ENCODE data around the gene ASB17.
"Not testable (repeated sequence)": the region's sequence is repeated elsewhere in the genome, so short reads cannot be mapped to it uniquely, and the experiment has no call there.

Gene ASB17, protein sequence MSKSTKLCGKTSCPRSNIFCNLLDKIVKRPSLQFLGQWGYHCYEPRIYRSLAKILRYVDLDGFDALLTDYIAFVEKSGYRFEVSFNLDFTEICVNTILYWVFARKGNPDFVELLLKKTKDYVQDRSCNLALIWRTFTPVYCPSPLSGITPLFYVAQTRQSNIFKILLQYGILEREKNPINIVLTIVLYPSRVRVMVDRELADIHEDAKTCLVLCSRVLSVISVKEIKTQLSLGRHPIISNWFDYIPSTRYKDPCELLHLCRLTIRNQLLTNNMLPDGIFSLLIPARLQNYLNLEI

DNA sequence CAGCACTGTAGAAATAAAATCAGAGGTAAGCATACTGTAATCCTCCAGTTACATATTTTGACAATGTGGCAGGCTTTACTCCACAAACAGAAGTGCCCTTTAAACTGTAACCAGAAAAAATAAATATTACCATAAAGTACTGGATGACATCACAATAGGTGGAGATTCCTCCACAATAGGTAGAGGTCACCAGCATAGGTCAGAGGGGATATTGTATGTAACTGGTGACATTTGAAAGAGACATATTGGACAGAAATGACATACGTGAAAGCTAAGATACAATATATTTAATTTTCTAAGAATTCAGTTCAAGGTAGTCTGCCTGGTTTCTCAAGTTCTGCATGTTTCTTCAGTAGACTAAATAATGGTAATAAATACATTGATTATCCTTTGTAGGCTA, at the start of gene ASB17:
Gene ASB17, minus strand, starts transcription at position 101 of the 400 bp plus-strand sequence. CDS start 113 bp downstream, outside the sequence.
- no peak for DNase-seq (ENCODE audit: low read depth in 3 of 3, low spot score in 1 of 3)

DNA sequence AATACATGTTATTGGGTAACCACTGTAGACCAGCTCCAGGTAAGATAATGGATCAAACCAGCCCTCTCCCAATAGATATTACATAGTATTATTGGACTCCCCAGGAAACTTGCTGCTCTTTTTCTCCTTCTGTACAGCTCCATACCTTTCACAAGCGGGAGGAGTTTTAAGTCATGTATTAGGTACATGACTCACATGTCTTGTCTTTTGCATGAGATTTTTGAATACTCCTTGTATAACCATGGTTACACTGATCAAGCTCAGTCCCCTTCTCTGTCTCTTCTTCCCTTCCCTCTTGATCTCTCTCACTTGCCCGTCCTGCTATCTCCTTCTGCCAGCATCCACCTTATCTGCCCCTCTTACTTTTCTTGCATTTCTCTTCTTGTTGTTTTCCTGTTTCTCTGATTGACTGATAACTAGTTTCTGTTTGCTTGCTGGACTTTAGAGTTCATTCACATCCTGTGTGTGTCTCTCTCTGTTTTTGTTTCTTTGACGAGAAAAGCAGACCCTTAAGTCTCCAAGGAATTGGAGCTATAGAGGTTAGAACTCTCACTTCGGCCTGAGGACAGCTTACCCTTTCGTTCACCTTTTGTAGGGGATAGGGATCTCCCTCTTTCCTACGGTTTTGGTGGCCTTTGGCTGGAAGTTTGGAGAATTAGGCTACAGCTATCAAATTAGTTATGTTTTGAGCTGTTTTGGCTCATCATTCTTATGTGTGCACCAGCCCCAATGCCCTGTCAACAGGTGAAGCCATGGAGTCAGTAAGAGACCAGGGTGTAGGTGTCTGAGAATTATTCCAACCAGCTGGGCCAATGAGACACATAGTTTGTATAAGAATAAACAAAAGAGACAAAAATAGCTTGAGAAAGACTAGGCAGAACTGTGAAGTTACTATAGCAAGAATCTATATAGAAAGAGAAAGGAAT, 49.0 kb upstream of the ASB17 start:
- DNase-seq (ENCODE audit: low read depth in 3 of 3, low spot score in 1 of 3), result no peak

DNA sequence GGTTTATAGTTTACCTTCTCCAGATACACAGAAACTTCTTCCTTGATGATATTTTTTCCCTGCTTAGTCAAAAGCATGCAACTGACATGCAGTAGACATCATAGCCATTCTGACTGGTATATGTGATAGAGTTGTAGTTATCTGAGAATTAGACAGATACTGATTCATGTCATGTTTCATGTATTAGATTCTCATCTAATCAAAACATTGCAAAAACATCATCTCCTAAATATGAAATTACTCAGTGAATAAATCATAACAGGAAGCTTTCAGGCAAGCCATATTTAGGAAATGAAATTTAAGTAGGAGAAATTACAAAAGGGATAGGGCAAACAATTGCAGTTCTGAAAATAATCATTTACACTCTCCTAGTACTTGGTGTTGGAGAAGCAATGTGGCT, 38.4 kb upstream of the ASB17 start:
- no peak for DNase-seq (ENCODE audit: low read depth in 3 of 3, low spot score in 1 of 3)

DNA sequence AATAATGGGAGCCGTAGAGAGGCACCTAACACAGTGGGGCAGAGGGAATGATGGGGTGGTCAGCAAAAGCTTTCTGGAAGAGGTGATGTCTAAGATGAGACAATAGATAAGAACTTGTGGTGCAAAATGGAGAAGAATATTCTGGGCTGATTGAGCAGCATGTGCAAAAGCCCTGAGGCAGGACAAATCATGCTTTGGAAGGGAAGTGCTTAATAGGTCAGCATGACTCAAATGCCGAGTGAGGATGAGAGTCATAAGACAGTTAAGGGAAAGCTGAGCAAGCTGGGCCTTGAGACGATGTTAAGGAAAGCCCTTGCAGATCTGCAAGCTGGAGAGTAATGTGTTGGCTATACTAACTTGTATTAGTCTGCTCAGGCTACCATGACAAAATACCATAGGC, 37.3 kb upstream of the ASB17 start:
- DNase-seq (ENCODE audit: low read depth in 3 of 3, low spot score in 1 of 3), result no peak

DNA sequence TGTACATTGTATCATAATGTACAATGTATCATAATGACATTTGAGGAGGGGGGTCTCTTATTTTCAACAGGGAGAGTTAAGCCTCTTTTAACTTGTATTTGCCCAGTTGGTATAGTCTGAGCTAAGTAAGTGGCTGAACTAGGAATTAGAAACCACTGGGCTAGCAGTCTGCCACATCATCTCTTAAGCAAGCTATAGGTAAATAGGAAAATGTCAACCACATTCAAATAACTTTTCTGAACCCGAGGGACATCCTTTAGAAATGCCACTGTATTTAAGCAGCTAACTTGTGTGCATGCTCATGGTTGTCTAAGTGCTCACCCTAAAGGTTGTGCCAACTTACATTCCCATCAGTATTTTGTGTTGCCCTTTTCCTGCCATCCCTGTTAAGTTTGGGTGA, 35.5 kb upstream of the ASB17 start:
- DNase-seq (ENCODE audit: low read depth in 3 of 3, low spot score in 1 of 3), result no peak

DNA sequence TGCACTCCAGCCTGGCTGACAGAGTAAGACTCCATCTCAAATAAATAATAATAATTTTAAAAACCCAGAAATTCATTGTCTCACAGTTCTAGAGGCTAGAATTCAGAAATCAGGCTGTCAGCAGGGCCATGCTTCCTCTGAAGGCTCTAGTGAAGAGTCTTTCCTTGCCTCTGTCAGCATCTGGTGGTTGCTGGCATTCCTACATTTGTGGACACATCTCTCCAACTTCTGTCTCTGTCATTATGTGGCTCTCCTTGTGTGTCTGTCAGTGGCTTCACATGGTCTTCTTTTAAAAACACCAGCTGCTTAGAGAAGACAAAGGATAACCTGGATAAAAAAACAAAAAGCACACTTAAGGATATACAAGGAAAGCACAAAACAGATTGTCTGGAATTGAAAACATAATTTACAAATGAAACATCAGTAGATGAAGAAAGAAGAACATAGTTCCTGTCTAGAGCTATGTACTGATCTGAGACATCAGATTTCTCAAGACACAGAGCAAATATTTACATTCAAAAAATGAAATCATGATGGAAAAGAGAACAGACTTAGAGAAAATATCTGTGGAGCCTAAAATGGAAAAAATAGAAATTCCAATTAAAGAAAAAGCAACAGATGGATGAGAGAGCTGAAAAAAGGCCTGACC, 32.7 kb upstream of the ASB17 start:
- no peak for DNase-seq (ENCODE audit: low read depth in 3 of 3, low spot score in 1 of 3)

DNA sequence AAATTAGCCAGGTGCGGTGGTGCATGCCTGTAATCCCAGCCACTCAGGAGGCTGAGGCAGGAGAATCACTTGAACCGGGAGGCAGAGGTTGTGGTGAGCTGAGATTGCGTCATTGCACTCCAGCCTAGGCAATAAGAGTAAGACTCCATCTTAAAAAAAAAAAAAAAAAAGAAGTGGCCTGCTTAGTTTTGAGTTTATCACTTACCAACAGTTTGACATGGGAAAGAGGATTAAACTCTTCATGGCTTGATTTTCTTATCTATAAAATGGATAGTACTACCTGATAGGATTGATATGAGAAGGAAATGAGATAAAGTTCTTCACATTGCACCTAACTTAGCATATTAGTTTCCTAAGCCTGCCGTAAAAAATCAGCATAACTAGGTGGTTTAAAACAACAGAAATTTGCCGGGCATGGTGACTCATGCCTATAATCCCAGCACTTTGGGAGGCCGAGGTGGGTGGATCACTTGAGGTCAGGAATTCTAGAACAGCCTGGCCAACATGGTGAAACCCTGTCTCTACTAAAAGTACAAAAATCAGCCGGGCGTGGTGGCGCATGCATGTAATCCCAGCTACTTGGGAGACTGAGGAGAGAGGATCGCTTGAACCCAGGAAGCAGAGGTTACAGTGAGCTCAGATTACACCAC, 32.0 kb upstream of the ASB17 start:
- not testable (repeated sequence) for DNase-seq (ENCODE audit: low read depth in 3 of 3, low spot score in 1 of 3)

DNA sequence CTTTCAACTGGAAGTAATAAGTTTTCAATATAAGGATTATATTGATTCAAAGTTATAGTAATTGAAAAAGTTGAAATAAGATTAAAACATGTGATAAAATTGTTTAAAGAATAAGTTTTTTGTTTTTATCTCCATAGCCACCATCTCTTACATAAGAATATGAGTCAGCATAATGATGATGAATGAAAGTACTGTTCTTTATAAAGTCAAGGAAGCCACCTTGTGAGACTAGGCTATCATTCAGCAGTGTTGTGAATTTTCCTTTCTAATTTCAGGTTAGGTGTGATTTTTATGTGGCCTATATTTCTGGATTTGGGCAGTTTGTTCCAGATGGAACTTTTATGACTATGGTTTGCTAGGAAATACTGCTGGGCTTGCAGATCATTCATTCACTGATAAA, 22.4 kb upstream of the ASB17 start:
- DNase-seq (ENCODE audit: low read depth in 3 of 3, low spot score in 1 of 3), result no peak

DNA sequence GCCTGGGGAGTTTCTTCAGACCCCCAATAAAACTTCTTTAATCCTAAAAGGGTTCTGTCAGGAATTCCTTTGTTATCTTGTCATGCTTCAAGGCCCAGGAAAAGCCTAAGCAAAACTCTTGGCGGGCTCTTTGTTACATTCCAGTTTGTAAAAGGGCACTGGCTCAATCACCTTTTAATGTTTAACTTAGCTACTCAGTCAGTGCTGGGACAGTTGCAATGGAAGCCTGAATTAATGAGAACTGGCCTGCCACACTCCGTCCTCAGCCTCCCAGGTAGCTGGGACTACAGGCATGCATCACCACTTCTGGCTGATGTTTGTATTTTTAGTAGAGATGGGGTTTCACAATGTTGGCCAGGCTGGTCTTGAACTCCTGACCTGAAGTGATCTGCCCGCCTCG, 21.3 kb upstream of the ASB17 start:
- no peak for DNase-seq (ENCODE audit: low read depth in 3 of 3, low spot score in 1 of 3)

DNA sequence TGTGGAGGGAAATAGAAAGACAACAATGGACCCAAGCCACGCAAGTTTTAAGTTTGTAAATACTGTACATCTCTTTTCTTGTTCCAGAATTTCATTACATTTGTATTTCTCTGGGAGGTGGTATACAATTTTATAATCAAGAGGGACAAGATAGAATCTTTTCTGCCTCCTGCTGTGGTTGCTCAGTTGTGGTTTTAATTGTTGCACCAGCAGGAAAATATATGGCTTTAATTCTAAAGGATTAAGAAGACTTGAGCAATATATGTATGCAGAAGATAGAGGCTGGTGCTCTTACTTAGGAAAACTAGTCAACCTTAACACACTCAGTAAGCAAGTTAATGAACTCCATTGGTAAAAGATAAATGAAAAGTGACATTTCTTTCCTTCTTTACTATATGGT, 19.8 kb upstream of the ASB17 start:
- DNase-seq (ENCODE audit: low read depth in 3 of 3, low spot score in 1 of 3), result no peak

DNA sequence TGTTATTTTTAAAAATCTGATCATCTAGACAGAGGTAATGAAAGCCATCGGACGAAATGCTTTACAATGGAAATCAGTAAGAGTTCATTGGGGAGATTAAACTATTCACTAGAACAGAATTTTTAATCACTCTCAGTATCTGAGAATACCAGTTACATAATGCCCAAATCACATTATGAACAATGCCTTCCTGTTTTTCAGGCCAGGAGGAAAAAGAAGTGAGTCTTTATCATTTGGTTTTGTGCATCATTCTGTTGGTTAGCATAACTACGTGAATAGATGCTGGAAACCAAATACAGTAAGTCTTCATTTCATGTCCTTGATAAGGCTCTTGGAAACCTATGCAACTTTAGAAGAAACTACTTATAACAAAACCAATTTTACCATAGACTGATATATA, 18.0 kb upstream of the ASB17 start:
- no peak for DNase-seq (ENCODE audit: low read depth in 3 of 3, low spot score in 1 of 3)

DNA sequence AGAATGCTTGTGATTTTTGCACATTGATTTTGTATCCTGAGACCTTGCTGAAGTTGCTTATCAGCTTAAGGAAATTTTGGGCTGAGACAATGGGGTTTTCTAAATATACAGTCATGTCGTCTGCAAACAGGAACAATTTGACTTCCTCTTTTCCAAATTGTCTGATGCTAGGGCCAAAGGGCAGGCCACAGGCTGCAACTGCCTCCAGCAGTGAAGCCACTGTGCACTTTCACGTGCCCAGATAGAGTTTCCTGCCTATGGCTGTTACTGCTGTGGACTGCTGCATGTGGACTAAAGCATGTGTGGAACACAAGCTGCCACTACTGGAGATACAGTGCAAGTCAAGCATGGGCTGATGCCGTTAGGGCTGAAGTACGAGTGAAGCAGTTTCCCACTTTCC, 10.8 kb upstream of the ASB17 start:
- DNase-seq (ENCODE audit: low read depth in 3 of 3, low spot score in 1 of 3), result not testable (repeated sequence)

DNA sequence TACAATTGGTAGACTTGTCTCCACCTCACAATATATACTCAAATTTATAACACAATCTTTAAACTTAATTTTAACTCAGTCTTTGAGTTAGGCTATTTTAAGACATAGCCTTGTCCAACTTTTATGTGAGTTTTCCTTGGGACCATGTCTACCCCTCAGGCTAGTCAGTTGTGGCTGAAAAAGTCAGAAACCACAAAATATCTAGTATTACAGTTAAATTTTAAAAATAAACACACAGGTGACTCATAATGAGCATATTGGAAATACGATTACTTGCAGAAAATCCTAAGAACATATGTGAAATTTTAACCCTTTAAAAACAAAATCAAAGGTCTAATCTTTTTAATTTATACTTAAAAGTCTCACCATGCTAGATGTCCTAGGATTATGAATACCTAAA, 4.8 kb upstream of the ASB17 start:
- no peak for DNase-seq (ENCODE audit: low read depth in 3 of 3, low spot score in 1 of 3)

DNA sequence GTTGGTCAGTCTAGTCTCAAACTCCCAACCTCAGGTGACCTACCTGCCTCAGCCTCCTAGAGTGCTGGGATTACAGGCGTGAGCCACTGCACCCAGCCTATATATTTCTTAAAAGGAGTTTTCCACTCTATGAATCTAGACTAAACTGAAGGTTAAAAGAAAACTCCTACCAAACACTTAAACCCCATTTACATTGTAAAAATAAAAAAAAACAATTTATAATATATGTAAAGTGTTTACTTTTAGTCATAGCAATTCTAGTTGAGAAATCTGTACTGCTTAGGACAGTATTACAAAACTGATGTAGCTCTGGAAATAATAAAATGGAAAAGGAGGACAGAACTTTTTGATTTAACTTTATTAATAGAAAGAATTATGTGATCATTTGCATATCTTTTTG, 9.5 kb downstream of the ASB17 start:
- no peak for DNase-seq (ENCODE audit: low read depth in 3 of 3, low spot score in 1 of 3)

DNA sequence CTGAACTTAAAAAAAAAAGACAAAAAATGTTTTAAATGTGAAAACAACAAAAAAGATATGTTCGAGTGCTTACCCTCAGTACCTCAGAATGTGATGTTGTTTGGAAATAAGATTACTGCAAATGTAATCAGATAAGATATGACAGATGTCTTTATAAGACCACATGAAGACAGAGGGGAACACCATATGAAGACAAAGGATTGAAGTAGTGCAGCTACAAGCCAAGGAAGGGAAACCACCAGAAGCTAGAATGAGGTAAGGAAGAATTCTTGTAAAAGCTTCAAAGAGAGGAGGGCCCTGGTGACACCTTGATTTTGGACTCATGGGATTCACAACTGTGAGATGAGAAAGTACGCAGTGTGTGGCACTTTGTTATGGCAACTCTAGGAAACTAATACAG, 15.4 kb downstream of the ASB17 start:
- DNase-seq (ENCODE audit: low read depth in 3 of 3, low spot score in 1 of 3), result no peak

DNA sequence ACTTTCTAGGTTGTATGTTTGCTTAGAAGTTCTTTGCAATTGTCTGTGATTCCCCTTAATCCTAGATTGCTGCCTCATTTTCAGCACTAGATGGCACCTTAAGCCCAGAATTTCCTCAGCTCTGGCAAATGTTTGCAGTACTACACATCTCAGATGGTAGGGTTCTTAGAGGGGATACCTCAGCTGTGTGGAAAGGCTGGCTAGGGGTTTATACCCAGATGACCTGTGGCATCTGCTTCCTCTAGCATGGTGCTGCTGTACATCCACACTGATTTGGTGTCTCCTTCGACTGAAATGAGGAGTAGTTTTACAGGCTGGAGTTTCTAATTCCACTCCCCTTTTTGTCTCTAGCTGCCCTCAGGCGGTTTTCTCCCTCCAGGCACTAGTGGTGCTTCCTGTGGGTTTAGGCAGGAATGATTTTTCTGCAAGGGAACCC, 23.5 kb downstream of the ASB17 start:
- DNase-seq (ENCODE audit: low read depth in 3 of 3, low spot score in 1 of 3), result no peak

DNA sequence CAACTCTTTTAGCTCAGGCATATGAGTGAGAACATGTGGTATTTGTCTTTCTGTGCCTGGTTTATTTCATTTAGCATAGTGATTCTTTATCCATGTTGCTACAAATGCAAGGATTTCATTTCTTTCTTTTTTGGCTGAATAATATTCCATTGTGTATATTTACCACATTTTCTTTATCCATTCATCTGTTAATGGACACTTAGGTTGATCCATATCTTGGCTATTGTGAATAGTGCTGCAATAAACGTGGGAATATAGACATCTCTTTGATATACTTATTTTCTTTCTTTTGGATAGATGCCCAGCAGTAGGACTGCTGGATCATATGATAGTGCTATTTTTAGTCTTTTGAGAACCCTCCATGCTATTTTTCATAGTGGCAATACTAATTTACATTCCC, 30.8 kb downstream of the ASB17 start:
- DNase-seq (ENCODE audit: low read depth in 3 of 3, low spot score in 1 of 3), result no peak

DNA sequence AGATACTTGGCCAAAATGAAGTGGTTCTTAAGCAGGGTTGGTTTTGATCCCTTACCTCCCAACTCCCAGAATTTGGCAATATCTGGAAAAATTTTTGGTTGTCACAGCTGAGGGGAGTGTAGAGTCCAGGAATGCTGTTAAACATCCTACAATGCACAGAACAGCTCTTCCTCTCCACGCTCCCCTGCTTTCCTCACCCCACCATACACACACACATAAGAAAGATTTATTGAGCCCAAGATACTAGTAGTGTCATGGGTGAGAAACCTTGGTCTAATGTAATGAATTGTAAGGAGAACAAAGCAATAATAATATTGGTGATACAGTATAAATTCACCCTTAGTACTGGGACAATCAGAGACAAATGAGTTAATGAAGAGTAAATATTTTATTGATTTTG, 47.8 kb downstream of the ASB17 start:
- DNase-seq (ENCODE audit: low read depth in 3 of 3, low spot score in 1 of 3), result no peak

DNA sequence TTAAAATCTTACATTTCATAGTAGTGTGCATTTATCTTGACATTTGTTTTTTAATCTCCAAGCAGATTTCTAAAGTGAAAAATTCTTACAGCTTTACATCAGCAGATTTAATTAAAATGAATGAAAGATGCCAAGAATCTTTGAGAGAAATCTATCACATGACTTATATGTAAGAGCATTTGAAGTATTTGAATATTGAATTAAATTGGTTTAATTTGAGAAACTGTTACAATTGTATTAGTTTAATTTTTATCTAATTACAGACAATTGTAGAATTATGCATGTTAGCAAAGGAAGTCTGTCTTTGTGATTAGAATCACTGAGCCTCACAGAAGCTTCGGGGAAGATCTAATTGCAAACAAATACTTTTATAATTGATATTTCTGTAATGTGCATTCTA, 52.2 kb downstream of the ASB17 start:
- no peak for DNase-seq (ENCODE audit: low read depth in 3 of 3, low spot score in 1 of 3)

DNA sequence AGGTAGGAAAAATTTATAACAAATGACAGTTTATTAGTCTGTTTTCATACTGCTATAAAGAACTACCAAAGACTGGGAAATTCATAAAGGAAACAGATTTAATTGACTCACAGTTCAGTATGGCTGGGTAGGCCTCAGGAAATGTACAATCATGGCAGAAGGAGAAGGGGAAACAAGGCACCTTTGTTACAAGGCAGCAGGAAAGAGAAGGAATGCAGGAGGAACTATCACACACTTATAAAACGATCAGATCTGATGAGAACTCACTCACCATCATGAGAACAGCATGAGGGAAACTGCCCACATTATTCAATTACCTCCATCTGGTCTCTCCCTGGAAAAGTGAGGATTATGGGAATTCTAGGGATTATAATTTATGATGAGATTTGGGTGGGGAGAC, 61.3 kb downstream of the ASB17 start:
- no peak for DNase-seq (ENCODE audit: low read depth in 3 of 3, low spot score in 1 of 3)
